22Rv1 (cell line): ENCODE measurements around the gene PNMA8A.
"Not testable (repeated sequence)": the region's sequence is repeated elsewhere in the genome, so short reads cannot be mapped to it uniquely, and the experiment has no call there.

Source experiments
- H3K27ac ChIP-seq: fragments of 450-650 bp; 2 replicates; pipeline ENCODE4 v1.5.1; 2017
- CTCF ChIP-seq: fragments of 450-650 bp; IDR thresholded peaks from 2 replicates; pipeline ENCODE4 v1.5.1; 2017; ENCODE audit warnings: mild to moderate bottlenecking
- ZFX ChIP-seq: fragments of 450-650 bp; IDR thresholded peaks from 2 replicates; pipeline ENCODE4 v1.6.1; 2017; ENCODE audit warnings: antibody characterized with exemption, borderline replicate concordance

Gene PNMA8A

GRCh38 chr19:46513461-46514236 lies 42.3 kb upstream of the PNMA8A start:
- TF ChIP-seq ZFX (no peak), CTCF (peak; percentile 91)
- H3K27ac ChIP-seq, result no peak overlapping the region

- no peak overlapping the region for H3K27ac ChIP-seq
- TF ChIP-seq ZFX (no peak), CTCF (no peak)
Measured at GRCh38 chr19:46511237-46511636, 39.9 kb upstream of the PNMA8A start.

GRCh38 chr19:46508206-46508605 lies 36.8 kb upstream of the PNMA8A start:
- TF ChIP-seq ZFX (no peak), CTCF (no peak)
- no peak overlapping the region for H3K27ac ChIP-seq

- H3K27ac ChIP-seq, result no peak overlapping the region
- no peak for TF ChIP-seq ZFX
- TF ChIP-seq CTCF, result no peak
Measured at GRCh38 chr19:46503848-46504453, 32.6 kb upstream of the PNMA8A start.

GRCh38 chr19:46502891-46503290 lies 31.5 kb upstream of the PNMA8A start:
- H3K27ac ChIP-seq, result no peak overlapping the region
- TF ChIP-seq ZFX (no peak), CTCF (no peak)

- H3K27ac ChIP-seq, result no peak overlapping the region
- TF ChIP-seq CTCF, result no peak
- no peak for TF ChIP-seq ZFX
Measured at GRCh38 chr19:46499692-46500091, 28.3 kb upstream of the PNMA8A start.

- H3K27ac ChIP-seq, result no peak overlapping the region
- TF ChIP-seq CTCF (no peak), ZFX (no peak)
Measured at GRCh38 chr19:46497773-46498172, 26.4 kb upstream of the PNMA8A start.

GRCh38 chr19:46496886-46497285 lies 25.5 kb upstream of the PNMA8A start:
- not testable (repeated sequence) for H3K27ac ChIP-seq
